GM21619 (cell line): ENCODE measurements around the gene PACSIN3.

Source experiments
- ATAC-seq: cut with Tn5 transposase; IDR thresholded peaks from one replicate; pipeline ENCODE4 v1.9.1; 2021; ENCODE audit not compliant: unreplicated experiment

The PACSIN3 gene

GRCh38 chr11:47154616-47155570, 31.3 kb downstream of the PACSIN3 start:
- no peak for ATAC-seq

DNA sequence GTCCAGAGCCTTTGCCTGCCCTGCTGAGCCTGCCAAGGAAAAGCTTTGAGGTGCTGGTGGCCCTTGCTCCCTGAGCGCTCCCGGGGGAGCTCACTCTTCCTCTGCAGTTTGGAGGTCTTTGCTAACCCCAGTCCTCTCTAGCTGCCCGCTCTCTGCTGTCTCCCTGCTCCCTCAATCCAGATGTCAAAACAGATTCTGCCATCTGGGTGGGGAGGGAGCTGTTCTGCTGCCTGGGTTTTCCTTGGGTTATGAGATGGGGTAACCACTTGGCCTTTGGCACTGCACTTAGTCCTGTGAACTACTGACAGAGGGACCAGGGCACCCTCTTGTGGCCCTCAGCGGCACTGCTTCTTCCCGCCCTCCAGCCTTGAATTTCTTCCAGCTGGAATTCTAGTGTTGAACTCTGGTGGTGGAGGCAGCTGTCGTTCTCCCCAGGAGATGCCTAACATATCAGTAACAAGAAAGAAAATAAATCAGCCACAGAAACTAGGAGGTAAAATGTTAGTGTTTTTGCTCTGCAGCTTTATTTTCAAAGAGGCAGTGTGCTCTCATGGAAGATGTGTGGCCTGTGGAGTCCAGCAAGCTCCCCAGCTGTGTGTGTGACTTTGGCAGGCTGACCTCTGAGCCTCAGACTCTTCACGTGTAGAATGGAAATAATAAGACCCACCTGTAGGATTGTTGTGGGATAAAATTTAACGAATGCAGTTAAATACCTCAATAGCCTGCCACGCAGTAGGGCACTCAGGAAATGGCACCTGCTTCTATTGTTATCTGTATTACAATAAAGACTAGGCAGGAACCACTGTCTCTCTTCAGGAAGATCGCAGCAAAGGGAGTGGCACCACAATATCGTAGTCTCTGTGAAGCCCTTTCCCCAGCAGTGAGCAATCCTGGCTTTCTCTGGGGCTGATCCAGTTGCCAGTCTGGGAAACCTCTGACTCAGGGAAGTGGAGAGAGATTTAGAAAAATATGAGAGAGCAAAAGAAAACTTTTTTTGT, 33.0 kb downstream of the PACSIN3 start:
- ATAC-seq, result no peak

GRCh38 chr11:47152126-47152952, 33.9 kb downstream of the PACSIN3 start:
- no peak for ATAC-seq

GRCh38 chr11:47149782-47150181, 36.5 kb downstream of the PACSIN3 start:
- ATAC-seq, result no peak

- no peak for ATAC-seq
These were observed 37.2 kb downstream of the PACSIN3 start for GRCh38 chr11:47148903-47149531.

DNA sequence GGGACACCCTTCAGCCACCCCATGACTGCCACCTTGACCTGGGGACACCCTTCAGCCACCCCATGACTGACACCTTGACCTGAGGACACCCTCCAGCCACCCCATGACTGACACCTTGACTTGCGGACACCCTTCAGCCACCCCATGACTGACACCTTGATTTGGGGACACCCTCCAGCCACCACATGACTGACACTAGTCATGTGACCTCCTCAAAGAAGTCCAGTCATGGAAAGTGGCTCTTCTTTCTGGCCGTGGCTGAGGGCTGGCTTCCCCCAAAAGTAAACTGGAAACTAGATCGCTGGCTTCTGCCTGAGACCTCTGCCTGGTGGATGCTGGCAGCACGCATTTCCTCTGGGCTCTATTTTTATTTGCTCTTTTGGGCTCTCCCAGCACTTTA, 38.0 kb downstream of the PACSIN3 start:
- no peak for ATAC-seq

GRCh38 chr11:47147681-47148080, 38.6 kb downstream of the PACSIN3 start:
- no peak for ATAC-seq

DNA sequence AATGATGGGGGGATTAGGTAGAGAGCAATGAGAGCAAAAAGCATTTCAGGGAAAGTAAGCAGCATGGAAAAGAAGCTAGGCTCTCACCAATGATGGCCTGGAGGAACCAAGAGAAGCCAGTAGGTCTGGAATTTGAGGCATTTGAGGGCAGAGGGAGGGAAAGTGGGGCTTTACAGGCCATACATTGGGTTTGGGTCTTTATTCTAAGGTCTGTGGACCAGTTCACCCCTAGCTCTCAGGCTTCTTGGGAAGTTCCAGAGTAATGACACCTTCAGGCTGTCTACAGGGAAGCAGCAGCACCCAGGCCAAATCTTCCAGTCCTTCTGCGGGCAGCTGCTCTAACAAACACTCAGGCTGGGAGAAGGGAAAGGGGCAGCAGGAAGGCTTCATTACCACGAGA, 39.0 kb downstream of the PACSIN3 start:
- no peak for ATAC-seq

DNA sequence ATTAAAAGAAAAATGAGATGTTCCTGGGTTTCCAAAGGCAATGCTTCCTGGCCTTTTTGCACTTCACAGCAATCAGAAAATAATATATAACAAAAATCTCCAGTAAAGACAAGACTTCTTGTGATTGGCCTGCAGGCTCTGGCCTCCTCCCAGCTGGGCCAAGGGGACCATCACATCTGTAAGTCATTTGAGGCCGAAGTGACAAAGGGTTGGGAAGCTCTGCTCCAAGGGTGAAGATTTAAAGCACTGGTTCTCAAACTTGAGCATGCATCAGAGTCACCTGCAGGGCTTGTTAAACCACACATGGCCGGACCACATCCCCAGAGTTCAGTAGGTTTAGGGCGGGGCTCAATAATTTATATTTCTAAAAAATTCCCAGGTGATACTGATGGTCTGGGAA, 41.7 kb downstream of the PACSIN3 start:
- no peak for ATAC-seq

GRCh38 chr11:47143322-47143721, 42.9 kb downstream of the PACSIN3 start:
- no peak for ATAC-seq

GRCh38 chr11:47139878-47140277, 46.4 kb downstream of the PACSIN3 start:
- no peak for ATAC-seq

- no peak for ATAC-seq
These were observed 48.8 kb downstream of the PACSIN3 start for GRCh38 chr11:47137476-47137875.

GRCh38 chr11:47136921-47137320, 49.3 kb downstream of the PACSIN3 start:
- no peak for ATAC-seq

DNA sequence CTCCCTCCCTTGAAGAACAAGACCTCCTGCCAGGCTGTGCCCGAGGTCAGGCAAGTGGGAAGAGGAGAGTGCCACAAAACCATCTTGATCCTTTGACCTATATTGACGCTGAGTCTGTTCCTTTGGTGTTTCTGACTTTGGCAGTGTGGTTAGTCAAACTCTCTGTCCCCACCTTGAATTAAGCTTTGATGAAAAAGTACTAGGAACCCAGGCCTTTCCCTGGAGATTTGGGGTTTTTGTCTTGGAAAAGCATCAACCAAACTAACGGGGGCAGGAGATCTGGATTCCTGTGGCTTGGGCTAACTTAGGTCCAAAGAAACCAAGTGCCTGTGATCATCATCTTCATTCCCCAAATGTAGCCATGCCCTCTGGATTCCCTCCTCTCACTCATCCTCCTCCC, 49.9 kb downstream of the PACSIN3 start:
- no peak for ATAC-seq

DNA sequence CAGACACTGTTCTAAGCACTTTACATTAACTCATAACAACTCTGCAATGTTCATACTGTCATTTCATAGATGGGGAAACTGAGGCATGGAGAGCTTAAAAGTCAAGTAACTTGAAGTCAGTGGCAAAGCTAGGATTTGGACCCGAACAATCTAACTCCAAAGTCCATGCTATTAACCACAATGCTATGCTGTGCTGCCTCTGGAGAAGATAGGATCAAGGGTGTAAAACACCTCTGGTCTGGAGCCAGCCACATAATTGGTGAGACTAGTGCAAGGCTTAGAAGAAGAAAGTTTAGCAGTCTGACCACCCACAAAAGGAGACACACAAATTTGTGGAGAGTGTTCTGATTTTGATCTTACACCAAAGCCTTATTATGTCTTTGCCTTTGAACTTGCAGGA, 53.3 kb downstream of the PACSIN3 start:
- ATAC-seq, result no peak

DNA sequence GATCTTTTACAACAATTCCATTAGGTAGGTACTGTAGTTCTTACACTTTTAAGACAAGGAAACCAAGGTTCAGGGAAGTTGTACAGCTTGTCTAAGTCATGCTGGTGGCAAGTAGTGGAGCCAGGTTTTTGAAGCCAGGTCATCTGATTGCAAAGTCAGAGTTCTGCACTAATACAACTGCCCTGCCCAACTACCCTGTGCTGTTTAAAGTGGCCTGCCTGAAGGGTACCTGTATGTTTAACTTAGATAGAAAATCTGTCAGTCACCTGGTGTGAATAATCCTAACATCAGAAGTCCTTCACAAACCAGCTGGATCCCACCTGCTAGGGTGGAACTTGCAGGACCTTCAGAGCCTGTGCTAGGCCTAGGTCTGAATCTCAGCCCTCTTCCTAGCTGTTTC, 53.7 kb downstream of the PACSIN3 start:
- ATAC-seq, result no peak

- no peak for ATAC-seq
These were observed 55.1 kb downstream of the PACSIN3 start for GRCh38 chr11:47131136-47131535.

- ATAC-seq, result no peak
These were observed 55.7 kb downstream of the PACSIN3 start for GRCh38 chr11:47130543-47130942.
